TTC549 (cell line): ENCODE results near the gene CRABP2.

Experiments
- FAIRE-seq: peaks from 2 replicates; lab custom pipeline; 2012; peaks lifted over from hg19 to GRCh38; lab: Jason Lieb, UNC

CRABP2 gene

GRCh38 chr1:156654700-156655099, 50.7 kb downstream of the CRABP2 start:
- FAIRE-seq = no peak

GRCh38 chr1:156652992-156653355, 52.4 kb downstream of the CRABP2 start:
- FAIRE-seq = no peak

- FAIRE-seq = no peak
Observed at GRCh38 chr1:156652131-156652991, 53.0 kb downstream of the CRABP2 start.
